NCI-H345 treated with DMSO at 0.1 percent for 48 hours (cell line): Measurements from ENCODE around the gene FRMD4B.

Experiments used
- DNase-seq: peaks from one replicate; lab custom pipeline; 2025; ENCODE audit not compliant: unreplicated experiment; lab: John Stamatoyannopoulos, UW

FRMD4B gene

DNA sequence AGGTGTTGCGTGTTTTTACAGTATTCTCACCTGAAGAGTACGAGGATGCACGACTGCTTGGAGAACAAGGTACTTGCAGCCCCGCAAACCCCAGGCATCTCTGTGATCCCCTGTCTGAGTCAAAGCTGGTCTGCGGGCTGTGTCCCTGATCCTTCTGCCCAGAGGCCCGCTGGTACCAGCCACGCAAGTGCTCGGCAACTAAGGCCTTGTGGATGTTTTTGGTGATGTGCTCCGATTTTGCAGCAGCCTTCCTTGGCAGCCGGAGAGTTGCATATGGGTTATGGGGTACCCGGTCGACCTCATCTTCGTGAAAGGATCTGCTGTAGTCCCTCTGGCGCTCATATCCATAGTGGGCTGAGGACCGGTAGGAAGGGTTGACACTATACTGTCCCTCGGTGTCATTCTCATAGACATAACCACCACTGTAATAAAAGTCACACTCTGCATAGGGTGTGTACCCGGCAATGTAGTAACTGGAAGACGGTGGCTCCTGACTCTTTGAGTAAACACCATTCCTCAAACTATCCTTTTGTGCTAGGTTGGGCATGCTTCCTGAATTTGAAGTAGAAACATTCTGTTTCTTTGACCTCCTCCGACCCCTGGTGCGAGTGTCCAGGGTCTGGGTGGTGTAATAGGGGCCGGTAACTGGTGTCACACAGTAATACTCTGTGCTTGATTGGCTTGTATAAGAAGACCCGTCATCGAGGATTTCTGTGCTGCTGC lies 204.9 kb downstream of the FRMD4B start:
- no peak for DNase-seq

DNA sequence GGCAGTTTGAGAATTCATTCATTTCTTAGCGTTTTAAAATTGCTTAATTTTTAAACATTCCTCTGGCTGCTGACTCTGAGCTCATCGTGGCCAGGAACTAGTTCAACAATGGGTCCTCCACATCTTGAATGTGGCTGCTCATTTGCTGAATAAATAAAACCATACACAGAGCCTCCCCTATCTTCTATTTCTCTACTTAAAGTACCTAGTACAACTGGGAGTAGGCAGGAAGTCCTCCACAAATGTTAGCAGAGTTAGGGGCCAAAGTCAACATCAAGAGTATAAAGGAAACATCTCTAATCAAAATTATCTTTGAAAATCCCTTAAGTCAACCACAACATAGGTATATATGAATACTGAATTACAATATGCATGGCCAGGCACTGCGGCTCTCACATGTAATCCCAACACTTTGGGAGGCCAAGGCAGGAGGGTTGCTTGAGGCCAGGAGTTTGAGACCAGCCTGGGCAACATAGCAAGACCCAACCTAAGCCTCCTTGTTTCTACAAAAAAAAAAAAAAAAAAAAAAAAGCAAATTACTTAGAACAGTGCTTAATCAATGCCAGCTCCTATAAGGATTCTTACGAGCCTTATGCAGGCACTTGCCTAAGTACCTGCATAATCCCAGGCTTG lies 206.0 kb downstream of the FRMD4B start:
- no peak for DNase-seq

DNA sequence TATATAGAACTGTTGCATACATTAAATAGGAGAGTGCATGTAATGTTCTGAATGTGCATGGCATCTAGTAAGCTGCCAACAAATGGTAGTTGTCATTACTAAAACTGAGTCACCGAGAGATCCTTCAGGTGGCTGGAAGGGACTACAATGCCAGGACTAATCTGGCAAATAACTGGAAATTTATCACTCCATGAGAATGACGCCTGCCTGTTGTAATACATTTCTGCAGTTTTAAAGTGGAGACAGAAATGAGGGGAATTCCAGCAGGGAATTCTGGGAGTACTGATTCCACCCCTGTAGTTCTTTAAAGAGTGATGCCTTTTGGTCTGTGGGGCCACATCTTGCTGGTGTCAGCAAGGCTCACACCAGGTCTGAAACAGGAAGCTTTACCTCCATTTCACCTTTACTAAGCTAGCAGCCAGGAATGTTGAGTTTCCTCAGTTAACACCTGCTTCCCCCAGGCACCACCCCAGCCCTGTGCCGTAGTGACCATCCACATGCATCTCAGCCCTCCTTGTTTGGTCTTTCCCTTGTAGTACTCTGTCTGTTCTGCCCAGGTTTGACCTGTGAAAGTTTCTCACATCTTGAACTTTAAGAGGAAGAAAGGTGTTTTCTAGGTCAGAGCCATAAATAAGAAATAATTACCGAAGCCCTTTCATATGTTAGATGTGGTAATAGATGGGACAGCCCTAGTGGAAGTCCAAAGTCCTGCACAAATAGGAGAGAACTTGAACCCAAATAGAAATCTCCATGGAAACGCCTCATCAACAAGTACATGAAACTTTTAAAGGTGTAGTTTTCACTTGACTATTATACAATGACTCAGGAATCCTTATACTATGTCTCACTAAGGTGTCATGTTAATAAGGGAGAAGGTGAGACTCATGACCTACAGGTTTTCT lies 206.8 kb downstream of the FRMD4B start:
- DNase-seq, result no peak

DNA sequence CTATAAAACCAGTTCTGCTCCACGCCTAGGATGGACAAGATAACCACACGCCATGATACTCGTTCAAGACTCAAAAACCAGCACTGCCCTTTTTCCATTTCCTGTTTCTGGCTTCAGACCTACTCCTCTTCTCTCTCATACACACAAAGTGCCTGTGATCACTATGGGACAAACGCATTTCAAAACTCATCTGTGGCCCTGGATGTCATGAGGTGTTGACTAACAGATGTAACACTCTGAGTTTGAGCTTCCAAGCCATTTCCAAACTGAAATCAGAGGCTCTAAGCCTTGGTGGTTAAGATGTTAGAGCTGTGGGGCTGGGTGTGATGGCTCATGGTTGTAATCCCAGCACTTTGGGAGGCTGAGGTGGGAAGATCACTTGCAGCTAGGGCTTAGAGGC lies 207.8 kb downstream of the FRMD4B start:
- DNase-seq, result no peak

DNA sequence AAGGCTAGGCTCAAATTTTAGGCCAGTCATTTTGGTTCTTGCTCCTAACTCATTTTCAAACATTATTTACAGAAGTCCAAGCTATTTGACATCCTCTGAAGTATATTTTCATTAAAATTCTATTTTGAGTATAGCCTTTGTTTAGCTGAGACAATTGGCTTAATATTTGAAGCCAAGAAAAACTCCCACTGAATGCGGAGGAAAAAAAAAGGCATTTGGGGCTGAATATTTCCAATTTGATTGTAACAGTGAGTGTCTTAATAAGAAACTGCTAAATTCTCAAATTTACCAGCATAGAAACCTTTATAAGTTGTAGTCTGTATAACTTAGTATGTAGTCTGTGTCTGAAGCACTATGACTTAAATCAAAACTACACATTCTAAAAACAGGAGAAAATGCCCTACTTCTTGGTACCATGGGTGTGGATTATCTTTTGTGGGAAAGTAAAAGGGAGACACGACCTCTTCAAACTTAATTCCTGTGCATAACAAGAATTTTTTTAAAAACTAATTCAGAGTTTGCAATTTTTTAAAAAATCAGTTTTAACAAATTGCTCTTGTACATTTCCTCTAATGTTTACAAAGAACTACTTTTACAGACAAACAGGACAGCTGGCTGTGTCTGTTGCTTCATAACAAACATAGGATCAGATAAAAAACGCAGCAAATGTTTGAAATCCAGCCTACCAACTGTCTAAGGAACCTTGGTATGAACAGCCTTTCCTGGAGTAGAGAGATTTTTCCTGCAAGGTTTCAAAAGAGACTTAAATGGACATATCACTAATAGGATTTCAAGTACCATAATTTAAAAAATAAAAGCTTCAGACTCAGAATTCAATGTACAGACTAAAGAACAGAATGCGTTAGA lies 210.8 kb downstream of the FRMD4B start:
- no peak for DNase-seq

DNA sequence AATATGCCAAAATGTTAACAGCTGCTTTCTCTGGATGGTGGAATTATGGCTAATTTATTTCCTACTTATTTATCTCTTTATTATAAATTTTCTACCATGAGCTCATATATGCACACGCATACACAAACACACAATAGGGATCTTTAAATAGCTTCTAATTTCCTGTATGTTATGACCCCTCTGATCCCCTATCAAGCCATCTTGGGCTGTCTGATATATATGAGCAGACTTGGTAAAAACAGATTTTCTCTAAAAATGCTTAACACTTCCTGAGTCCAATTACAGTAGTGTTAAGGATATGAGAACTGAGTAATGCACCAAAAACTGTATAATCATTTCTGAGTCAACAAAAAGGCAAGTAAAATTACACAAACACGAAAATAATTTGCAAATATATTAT lies 211.4 kb downstream of the FRMD4B start:
- DNase-seq, result no peak

DNA sequence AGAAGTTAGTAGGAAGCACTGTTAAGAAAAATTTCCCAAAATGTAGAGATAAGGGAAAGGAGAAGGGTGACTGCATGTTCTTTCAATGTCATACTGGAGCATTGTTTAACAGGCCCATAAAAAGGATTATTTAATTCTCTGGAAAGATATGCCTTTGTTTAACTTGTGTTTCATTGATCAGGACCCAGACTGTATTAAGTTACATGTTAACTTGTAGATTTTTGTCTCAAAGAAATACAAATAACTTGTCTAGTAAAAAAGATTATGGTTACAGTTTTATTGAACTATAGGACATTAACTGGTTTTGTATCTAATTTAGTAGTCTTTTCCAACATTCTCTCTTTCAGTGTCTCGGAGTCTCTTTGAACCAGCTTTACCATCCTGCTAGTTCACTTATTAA lies 213.8 kb downstream of the FRMD4B start:
- no peak for DNase-seq

DNA sequence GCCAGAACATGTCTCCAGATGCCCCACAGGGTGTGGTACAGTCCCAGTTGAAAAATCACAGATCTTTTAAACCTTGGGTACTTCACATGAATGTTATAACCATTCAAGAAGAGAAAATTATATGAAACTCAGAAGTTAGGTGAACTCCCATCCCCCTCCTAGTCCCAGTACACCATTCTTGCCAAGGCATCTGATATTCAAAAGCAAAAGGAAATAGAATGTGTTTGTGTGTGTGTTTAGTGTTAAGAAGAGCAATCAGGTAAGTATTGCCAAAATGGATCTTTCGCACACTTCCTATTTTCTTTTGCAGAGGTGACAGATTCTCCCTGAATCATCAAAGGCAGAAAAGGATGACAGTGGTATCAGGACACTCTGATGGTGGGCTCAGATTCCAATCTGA lies 219.4 kb downstream of the FRMD4B start:
- no peak for DNase-seq

DNA sequence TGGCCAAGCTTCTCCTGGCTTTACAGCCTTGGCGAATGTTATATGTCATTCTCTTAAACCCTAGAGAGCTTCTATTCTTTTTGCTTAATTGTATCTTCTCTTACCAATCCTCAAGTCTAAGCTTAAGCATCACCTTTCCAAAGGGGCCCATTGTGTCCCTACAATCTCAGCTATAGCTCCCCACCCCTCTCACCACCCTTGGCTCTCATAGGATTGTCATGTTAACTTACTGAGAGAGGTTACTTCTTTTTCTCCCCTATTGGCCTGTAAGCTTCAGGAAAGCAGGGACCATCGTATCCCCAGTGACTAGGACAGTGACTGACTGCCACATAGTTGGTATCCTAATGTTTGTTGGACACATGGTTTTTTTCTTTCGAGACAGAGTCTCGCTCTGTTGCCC lies 220.1 kb downstream of the FRMD4B start:
- no peak for DNase-seq

DNA sequence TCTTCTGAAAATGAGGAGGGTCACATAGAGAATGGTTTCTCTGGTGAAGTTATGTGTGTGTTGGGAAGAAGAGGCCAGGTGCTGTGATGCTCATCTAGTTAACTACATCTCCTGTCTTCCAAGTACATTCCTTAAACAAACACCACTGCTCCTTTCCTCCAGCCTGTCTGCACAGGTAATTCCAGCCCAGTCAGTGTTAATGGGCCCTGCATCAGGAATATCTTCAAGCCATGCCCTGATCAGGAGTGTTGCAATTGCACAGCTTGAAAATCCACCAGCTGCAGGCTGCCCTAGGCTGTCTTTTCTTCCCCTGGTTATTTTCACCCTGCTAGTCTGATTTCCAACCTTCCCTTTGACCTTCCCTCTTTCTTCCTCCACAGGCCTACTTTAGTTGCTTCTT lies 221.6 kb downstream of the FRMD4B start:
- no peak for DNase-seq

DNA sequence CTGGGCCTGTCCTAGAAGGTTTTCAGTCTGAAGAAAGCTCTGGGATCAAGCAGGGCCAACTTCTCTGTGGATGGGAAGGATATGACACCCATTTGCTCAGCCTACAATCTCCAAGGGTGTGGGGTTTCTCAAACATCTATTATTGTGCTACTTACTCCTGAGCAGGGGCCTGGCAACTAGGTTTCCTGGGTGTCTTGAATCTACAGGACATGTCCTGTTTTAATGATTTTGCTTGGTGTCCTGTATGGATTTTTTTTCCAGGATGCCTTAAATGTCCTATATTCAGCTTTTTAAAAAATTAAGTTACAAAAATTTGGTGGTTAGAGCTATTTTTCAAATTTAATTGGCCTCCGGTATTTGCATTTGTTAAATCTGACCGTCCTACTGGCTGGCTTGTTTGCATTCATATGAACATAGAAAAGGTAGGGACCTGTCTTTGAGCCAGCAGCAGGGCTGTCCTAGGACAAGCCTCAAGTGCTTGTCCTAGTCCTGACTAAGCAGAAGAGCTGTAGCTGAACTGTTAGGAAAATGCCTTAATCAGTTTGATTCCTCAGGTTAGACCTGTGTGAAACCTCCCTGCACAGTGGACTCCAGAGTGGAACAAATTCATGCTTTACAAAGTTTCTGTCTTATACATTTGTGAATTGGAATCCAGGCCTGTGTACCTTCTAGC lies 223.4 kb downstream of the FRMD4B start:
- DNase-seq, result no peak

DNA sequence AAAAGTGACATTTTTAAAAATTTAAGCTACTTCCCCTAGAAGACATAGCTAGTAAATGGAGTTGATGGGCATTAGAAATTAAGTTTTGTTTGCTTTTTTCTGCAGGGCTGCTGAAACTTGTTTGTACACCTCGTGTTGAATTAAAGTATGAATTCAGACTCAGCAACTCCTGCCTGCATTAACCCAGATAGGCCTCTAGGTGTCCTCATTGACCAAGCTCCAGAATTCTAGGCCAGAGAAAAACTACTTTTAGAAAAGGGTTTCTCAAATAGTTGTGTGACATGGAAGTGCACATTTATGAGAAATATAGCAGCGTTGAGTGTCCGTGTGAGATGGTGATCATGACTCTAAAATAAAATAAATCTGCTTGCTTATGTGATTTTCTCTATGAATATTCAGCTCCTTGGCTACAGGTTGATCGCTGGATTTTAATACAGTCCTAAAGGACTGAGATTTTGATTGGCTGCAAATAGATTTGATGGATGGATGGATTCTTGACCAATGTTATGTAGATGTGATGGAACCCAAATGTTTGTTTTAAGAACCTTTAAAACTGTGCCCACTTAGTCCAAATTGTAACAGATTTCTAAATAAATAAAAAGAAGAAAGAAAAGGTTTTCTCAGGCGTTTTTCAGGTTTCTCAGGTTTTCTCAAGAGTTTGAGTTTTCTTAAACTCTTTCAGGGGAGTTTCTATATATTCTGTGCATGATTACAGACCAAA lies 224.1 kb downstream of the FRMD4B start:
- peak; percentile 23 for DNase-seq

DNA sequence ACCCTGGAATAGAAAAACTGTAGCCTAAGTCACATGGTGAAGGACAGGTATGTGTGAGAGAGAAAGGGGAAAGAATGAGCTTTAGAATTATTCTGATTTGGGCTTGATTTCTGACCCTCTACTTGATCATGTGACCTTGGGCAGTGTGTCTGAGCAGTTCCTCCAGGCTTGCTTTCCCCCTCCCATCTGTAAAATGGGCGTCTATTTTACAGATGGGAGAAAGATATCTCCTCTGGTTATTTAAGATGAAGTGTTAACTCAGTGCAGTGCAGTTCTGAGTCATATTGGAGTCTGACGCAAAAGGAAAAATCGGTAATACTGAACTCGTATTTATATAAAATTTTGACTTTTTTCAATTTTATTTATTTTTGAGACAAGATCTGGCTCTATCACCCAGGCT lies 225.4 kb downstream of the FRMD4B start:
- no peak for DNase-seq

DNA sequence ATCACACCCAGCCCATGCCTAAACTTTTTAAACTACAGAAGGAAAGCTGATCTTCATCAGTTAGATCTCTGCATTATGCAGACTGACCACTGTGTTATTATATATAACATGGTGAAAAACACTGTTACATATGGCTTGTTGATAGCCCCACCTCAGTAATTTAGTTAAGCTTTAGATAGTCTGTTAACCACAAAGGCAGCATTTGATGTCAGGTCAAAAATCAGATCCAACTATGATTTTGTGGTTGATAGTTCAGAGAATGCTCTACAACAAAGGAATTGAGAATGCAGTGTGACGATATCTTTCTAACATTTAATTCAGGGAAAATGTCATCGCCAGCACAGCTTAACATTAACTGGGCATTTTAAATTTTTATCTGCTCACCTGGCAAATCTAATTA lies 225.8 kb downstream of the FRMD4B start:
- no peak for DNase-seq

DNA sequence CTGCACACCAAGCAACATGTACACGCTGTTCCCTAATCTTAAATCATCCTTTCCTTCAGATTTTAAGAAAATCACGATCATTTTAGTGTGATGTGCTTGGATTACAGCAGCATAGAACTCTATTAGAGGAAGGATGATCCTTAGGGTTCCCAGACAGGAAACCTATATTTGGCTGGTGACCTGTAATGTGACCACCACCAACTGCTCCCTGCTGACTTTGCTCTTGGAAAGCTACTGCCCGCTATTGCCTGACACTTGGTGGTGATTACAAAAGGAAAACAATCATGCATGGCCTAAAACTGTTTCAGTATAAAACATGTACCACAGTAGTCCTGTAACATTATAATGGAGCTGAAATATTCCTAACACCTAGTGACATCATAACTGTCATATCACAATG lies 236.3 kb downstream of the FRMD4B start:
- no peak for DNase-seq

DNA sequence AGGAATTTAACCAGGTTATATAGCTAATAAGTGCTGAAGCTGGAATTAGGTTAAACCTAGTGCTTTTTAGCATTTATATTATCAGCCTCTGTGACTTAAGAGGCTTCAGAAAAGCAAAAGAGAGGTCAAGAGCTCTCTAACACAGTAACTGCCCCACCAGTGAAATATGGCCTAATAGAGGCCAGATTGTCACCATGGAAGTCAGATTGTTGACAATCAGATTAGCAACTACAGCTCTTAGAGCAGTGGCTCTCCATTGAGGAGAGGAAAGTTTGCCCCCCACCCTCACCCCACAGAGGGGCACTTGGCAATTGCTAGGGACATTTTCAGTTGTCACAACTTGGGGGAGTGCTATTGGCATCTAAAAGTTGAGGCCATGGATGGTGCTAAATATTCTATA lies 240.2 kb downstream of the FRMD4B start:
- no peak for DNase-seq

DNA sequence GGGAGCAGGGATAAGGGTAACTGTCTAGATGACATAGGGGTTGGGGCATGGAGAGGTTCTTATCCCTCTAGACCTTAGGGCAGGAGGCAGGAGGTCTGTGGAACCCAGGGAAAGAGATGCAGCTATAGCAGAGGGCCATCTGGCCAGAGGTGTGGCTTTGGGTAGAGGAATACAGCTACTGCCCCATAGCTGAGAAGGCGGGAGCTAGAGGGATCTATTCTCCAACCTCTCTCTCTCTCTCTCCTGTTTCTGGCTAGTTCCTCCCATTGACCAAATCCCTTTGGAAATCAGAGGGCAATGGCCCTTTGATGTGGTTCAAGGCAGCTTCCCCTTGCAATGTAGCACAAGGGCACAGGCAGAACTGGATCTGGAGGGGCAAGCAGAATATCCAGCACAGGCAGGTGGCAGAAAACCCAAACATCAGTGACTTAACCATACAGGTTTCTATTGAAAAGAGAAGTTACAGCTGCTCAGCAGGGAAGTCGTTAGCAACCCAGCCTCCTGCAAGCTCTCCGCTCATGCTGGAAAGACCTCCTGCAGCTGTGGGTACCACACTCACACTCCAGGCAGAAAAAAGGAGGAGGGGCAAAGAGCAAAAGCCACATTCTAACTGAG lies 241.2 kb downstream of the FRMD4B start:
- peak; percentile 70 for DNase-seq

DNA sequence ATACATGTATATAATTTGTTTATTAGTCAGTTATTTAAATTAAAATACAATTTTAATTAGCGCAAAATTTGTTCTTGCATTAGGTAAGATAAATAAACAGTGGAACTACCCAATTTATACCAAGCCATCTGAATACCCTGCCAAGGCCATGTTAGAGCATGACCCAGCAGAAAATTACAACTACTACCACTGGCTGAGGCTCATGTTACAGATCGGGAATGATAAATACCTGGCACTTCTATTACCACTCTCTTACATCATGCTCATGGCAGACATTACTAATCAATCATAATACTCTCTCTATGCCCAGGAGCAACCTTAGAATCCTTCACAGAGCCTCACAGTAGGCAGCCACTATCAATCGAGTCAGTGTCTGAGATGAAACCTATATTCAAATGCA lies 242.3 kb downstream of the FRMD4B start:
- peak; percentile 1 for DNase-seq

DNA sequence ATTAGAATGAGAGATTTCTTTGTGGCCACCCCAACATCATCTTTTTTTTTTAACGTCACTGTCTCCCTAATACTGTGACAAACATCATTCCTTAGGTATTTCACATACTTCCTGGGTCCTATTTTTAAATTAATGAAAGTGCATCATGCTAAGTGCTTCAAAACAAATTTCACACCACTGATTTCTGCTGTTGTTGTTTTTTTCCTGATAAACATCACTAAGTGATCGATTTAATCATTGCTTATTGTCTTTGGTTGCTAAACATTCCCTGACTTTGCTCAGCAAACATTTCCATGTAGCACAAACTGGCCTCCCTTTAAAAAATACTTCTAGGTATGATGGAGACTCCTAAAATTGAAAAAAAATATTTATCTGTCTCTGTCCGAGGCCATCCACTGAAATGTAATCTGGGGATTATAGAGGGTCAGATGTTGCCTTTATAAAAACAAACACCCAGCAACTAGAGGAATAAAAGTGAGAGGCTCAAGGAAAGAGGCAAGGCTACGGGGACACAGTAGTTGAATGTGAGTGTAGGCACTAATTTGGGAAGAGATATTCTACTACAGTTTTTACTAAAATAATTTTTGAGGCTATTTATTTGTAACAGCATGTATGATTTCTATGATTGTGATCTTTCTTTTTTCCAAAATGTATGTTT lies 243.0 kb downstream of the FRMD4B start:
- DNase-seq, result no peak
